22Rv1 (cell line): ENCODE data around the gene NME5.

Experiments
- CTCF ChIP-seq: fragments of 450-650 bp; IDR thresholded peaks from 2 replicates; pipeline ENCODE4 v1.5.1; 2017; ENCODE audit warnings: mild to moderate bottlenecking
- ZFX ChIP-seq: fragments of 450-650 bp; IDR thresholded peaks from 2 replicates; pipeline ENCODE4 v1.6.1; 2017; ENCODE audit warnings: antibody characterized with exemption, borderline replicate concordance

DNA sequence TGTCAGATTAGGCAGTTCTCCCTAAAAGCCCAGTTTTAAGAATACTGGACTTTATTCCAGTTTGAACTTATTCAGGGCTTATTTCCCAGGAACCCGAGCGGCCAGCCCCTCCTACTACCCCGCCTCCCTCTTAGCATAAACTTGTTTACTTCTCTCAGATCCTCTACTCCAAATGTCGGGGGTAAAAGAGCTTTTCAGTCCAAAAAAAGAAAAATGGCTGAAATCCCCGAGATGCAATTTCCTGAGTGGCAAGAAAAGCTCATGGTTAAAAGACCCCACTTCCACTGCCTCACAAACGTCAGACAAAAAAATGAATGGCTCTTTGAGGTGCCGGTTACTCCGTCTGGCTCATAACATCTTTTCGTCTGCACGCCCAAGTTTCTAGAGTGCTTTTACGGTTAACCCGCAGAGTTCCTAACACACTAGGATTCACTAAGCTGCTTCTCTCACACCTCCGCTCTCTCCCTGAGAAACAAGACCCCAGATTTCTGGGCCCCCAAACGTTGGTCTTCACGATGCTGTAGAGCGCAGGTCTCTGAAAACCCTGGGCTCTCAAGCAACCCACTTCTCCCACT, 38.8 kb upstream of the NME5 start:
- TF ChIP-seq CTCF (no peak), ZFX (no peak)
